Nephron (organoid): ENCODE results near the gene TBC1D30.

ENCODE experiments used
- H3K27ac Mint-ChIP-seq, 3 experiments: 2 replicates each; pipeline ENCODE4 v1.8.0; 2020; ENCODE audit warnings: mixed read lengths in 3 of 3, mild to moderate bottlenecking in 2 of 3, moderate library complexity in 1 of 3
- H3K27me3 Mint-ChIP-seq: 2 replicates; pipeline ENCODE4 v1.8.0; 2021; ENCODE audit warnings: low read depth, mild to moderate bottlenecking, moderate library complexity, mixed read lengths
- H3K36me3 Mint-ChIP-seq: 2 replicates; pipeline ENCODE4 v1.8.0; 2020; ENCODE audit warnings: low read depth, mixed read lengths
- H3K4me1 Mint-ChIP-seq: 2 replicates; pipeline ENCODE4 v1.8.0; 2020; ENCODE audit warnings: mixed read lengths
- H3K4me3 Mint-ChIP-seq, 3 experiments: 2 replicates each; pipeline ENCODE4 v1.8.0; 2020; ENCODE audit warnings: mild to moderate bottlenecking in 3 of 3, mixed read lengths in 3 of 3, moderate library complexity in 2 of 3
- H3K9me3 Mint-ChIP-seq: 2 replicates; pipeline ENCODE4 v1.8.0; 2020; ENCODE audit warnings: mixed read lengths
- TF ChIP-seq, protein P1 (sequence below), 3 experiments: fragments of 200-600 bp; sonication (generic); IDR thresholded peaks; one replicate each; pipeline ENCODE4 v1.5.0; 2021; ENCODE audit warnings: antibody characterized with exemption in 3 of 3; ENCODE audit not compliant: unreplicated experiment in 3 of 3

TBC1D30 gene

DNA sequence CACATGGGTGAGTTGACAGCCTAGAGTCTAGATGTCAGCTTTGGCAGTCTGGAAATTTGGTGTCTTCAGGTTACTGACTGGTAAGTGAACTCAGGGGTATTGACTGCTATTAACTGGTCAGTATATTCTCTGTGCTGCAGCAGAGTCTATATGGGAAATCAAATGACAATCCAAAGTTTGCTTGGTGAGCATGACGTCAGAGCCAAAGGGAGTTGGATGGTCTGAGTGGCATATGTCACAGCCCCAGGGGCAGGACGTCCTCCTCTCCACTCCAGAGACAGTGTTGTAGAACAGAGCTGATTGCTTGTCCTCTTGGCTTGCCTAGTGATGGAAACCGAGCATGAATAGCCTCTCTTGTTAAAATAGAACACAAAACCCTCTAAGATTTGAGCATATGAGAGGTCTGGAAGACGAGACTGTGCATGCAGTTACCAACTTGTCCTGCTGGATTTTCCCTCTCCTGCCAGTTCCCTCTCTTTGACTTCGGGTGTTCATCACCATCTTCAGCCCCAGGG, 3.3 kb upstream of the TBC1D30 start:
- TF ChIP-seq, protein P1, sequence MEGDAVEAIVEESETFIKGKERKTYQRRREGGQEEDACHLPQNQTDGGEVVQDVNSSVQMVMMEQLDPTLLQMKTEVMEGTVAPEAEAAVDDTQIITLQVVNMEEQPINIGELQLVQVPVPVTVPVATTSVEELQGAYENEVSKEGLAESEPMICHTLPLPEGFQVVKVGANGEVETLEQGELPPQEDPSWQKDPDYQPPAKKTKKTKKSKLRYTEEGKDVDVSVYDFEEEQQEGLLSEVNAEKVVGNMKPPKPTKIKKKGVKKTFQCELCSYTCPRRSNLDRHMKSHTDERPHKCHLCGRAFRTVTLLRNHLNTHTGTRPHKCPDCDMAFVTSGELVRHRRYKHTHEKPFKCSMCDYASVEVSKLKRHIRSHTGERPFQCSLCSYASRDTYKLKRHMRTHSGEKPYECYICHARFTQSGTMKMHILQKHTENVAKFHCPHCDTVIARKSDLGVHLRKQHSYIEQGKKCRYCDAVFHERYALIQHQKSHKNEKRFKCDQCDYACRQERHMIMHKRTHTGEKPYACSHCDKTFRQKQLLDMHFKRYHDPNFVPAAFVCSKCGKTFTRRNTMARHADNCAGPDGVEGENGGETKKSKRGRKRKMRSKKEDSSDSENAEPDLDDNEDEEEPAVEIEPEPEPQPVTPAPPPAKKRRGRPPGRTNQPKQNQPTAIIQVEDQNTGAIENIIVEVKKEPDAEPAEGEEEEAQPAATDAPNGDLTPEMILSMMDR (IDR thresholded peaks at IDR 0.05; ENCODE audit: unreplicated experiment in 3 of 3) = no peak
- Mint-ChIP-seq H3K4me3 (no peak overlapping the region), H3K9me3 (peaks cover 9% of the 10 kb centered on the region), H3K27me3 (peaks cover 48% of the 10 kb centered on the region), H3K36me3 (no peaks in the 10 kb centered on the region), H3K27ac (no peak overlapping the region), H3K4me1 (peaks cover 4% of the 10 kb centered on the region)

DNA sequence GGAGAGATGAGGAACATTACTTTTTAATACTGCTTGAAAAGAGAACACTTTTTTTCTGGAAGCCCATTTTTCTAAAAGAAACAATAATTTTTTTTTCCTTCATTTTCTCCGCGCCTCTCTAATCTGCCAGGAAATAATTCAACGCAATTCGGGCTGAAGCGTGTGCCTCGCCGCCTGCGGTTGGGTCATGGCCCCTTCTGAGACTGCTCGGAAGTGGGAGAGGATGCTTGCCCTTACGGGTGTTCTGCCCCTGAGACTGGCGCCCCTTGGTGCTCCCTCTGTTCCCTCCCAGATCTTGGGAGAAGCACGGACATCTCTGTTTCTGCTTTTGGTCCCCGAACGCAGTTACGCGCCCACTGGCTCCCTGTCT, 332 bp upstream of the TBC1D30 start:
- TF ChIP-seq, protein P1 (IDR thresholded peaks at IDR 0.05; ENCODE audit: unreplicated experiment in 3 of 3) = no peak
- Mint-ChIP-seq H3K9me3 (peaks cover 9% of the 10 kb centered on the region), H3K27ac (no peak overlapping the region), H3K36me3 (no peaks in the 10 kb centered on the region), H3K4me1 (peaks cover 9% of the 10 kb centered on the region), H3K27me3 (peaks cover 69% of the 10 kb centered on the region), H3K4me3 (peak overlapping the region; percentile 47 to 84 (median 58))

DNA sequence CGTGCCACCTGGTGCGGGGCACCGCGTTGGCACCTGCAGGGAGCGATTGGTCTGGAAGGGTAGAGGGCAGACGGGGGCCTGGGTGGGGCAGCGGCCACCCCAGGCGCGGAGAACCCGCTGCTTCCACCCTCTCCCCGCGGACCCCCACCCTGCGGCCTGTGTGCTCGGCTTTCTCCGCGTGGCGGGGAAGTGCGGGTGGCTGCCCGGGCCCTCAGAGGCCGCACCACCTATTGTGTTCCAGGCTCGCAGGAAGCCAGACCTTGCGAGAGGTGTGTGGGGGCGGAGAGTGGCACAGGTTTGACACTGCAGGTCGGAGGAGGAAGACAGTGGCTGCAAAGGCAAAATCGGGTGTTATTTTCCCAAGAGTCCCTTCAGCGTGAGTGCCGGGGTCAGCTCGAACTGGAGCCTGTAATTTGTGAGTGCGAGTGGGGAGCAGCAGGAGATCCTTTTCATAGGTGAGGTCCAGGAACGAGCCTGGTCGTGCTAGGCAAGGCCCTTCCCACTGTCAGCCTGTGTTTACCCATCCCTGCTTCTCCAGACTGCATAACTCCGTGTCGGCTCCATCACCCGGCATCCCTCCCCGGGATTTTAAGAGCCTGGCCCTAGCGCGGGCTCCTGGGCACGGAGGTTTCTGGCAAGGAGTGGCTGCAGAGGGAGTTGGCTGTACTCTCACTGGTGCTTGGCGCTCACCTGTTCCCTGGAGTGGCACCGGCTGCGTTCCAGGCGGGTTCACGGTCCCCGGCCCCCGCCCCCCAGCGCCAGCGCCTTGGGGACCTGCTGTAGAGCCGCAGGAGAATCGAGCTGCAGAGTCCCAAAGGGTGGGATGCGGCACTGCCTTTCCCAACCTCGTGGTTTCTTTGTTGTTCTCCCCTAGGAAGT, 935 bp downstream of the TBC1D30 start:
- H3K27ac Mint-ChIP-seq = no peak overlapping the region
- TF ChIP-seq, protein P1 (IDR thresholded peaks at IDR 0.05; ENCODE audit: unreplicated experiment in 3 of 3) = no peak
- H3K4me1 Mint-ChIP-seq = peaks cover 9% of the 10 kb centered on the region
- no peaks in the 10 kb centered on the region for H3K36me3 Mint-ChIP-seq
- H3K4me3 Mint-ChIP-seq = peak overlapping the region; percentile 63 to 84 (median 63)
- H3K27me3 Mint-ChIP-seq = peaks cover 73% of the 10 kb centered on the region
- peaks cover 9% of the 10 kb centered on the region for H3K9me3 Mint-ChIP-seq

DNA sequence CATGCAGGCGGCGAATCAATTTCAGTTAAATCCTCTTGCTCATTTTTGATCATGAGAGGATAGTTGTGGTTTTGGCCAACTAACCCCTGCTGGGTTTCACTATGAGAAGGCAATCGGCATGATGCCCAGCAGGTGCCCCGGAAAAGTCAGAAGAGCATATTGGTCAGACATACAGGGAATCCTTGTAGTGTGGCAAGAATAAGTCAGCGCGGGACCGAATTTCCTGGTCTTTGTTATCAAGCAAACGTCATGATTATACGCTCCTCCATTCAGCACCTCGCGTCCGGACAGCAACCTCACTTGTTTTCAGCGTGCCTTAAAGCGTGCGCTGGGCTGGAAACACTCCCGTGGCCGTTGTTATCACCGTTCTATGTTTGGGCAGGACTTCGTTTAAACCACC, 1.8 kb downstream of the TBC1D30 start:
- Mint-ChIP-seq H3K36me3 (no peaks in the 10 kb centered on the region), H3K9me3 (peaks cover 9% of the 10 kb centered on the region), H3K27me3 (peaks cover 70% of the 10 kb centered on the region), H3K4me3 (peak overlapping the region; percentile 42 to 62 (median 61)), H3K4me1 (peaks cover 9% of the 10 kb centered on the region), H3K27ac (no peak overlapping the region)
- TF ChIP-seq, protein P1 (IDR thresholded peaks at IDR 0.05; ENCODE audit: unreplicated experiment in 3 of 3) = no peak

DNA sequence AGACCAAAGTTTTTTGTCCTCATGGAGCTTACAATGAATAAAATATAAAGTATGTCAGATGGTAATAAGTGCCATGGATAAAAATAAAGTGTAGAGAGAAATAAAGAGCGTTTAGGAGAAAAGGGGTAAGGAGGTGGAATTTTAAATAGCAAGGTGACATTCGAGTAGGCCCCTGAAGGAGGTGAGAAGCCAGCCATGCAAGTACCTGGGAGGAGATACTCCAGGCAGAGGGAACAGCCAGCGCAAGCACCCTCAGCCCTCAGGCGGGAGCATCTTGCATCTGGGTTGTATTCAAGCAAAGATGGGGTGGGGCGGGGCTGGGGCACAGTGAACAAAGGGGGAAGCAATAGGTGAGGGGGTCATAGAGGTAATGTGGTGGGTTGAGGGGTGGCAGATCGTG, 4.3 kb downstream of the TBC1D30 start:
- Mint-ChIP-seq H3K4me1 (peaks cover 9% of the 10 kb centered on the region), H3K27ac (no peak overlapping the region), H3K36me3 (no peaks in the 10 kb centered on the region), H3K4me3 (no peak overlapping the region), H3K27me3 (peaks cover 56% of the 10 kb centered on the region), H3K9me3 (peaks cover 3% of the 10 kb centered on the region)
- TF ChIP-seq, protein P1 (IDR thresholded peaks at IDR 0.05; ENCODE audit: unreplicated experiment in 3 of 3) = no peak
